GM21825 (cell line): Measurements from ENCODE around the gene SLC22A7.

Experiments used
- ATAC-seq: cut with Tn5 transposase; IDR thresholded peaks from one replicate; pipeline ENCODE4 v1.9.1; 2021; ENCODE audit warnings: mild to moderate bottlenecking, moderate library complexity; ENCODE audit not compliant: unreplicated experiment

SLC22A7 gene

GRCh38 chr6:43297644-43298564 is at the start of gene SLC22A7:
TSS of gene SLC22A7 (plus strand) at chr6:43298260. CDS start at chr6:43298359, 99 bp downstream.
- ATAC-seq = no peak

- ATAC-seq = no peak
Observed at GRCh38 chr6:43248791-43249190, 49.3 kb upstream of the SLC22A7 start.

- no peak for ATAC-seq
Observed at GRCh38 chr6:43250992-43251373, 47.1 kb upstream of the SLC22A7 start.

- ATAC-seq = no peak
Observed at GRCh38 chr6:43253401-43253800, 44.7 kb upstream of the SLC22A7 start.

GRCh38 chr6:43254138-43254817 is 43.8 kb upstream of the SLC22A7 start:
- ATAC-seq = no peak

GRCh38 chr6:43254846-43255245 is 43.2 kb upstream of the SLC22A7 start:
- no peak for ATAC-seq

GRCh38 chr6:43255408-43256054 is 42.5 kb upstream of the SLC22A7 start:
- no peak for ATAC-seq

GRCh38 chr6:43256670-43257366 is 41.2 kb upstream of the SLC22A7 start:
- no peak for ATAC-seq

- ATAC-seq = no peak
Observed at GRCh38 chr6:43257367-43258145, 40.5 kb upstream of the SLC22A7 start.

- no peak for ATAC-seq
Observed at GRCh38 chr6:43258180-43258579, 39.9 kb upstream of the SLC22A7 start.

GRCh38 chr6:43258807-43259686 is 39.0 kb upstream of the SLC22A7 start:
- no peak for ATAC-seq

- no peak for ATAC-seq
Observed at GRCh38 chr6:43260791-43261190, 37.3 kb upstream of the SLC22A7 start.

GRCh38 chr6:43261198-43261597 is 36.9 kb upstream of the SLC22A7 start:
- ATAC-seq = no peak

GRCh38 chr6:43262000-43262779 is 35.9 kb upstream of the SLC22A7 start:
- ATAC-seq = no peak

GRCh38 chr6:43262780-43263313 is 35.2 kb upstream of the SLC22A7 start:
- no peak for ATAC-seq

GRCh38 chr6:43263314-43264178 is 34.5 kb upstream of the SLC22A7 start:
- ATAC-seq = peak; percentile 67

- no peak for ATAC-seq
Observed at GRCh38 chr6:43264599-43265145, 33.4 kb upstream of the SLC22A7 start.
